Measurements from ENCODE around the gene CD59.

DNA sequence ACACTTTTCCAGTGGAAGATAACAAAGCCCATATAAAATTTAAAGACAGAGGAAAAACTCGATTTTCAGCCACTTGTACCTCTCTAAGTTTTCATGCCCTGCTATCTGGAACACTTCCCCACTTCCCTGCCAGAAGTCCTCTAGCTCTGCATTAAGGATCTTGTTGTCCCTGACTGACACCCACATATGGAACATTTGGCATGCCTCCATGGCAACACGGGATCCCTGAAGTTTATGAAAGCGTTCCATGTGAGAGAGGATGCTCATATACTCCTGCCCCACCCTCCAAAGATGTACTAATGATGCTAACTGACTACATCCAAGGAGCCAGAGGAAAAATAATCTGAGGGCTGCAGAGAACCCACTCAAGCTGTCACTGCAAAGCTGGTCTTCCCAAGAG is 26.8 kb downstream of the CD59 start:
- no peak for TF ChIP-seq POLR2A (IDR thresholded peaks at IDR 0.05; ENCODE audit: low read depth, low read length)
- TF ChIP-seq POLR2AphosphoS5 (IDR thresholded peaks at IDR 0.05; ENCODE audit: low read depth, low read length): no peak
- no peak for TF ChIP-seq TAF1 (IDR thresholded peaks at IDR 0.05; ENCODE audit: borderline replicate concordance, low read depth, low read length)
